SK-N-SH (cell line): Measurements from ENCODE around the gene ZSCAN5C. TPM values are rescaled to one million over a fixed set of nuclear protein-coding genes. Genes with fewer than 3 reads are reported as not detected.
"Not testable (repeated sequence)": the region's sequence is repeated elsewhere in the genome, so short reads cannot be mapped to it uniquely, and the experiment has no call there.

ENCODE experiments used
- CTCF ChIA-PET: fragments of 300-600, 350-600 bp; formaldehyde crosslinking; extraction: SDS; loops from one replicate; lab custom pipeline; 2021; lab: Yijun Ruan, JAX
- POLR2A ChIA-PET: fragments of 350-600 bp; sonication (Branson Sonifier 250); formaldehyde crosslinking; extraction: SDS; loops from one replicate; lab custom pipeline; 2020; ENCODE audit warnings: antibody characterized with exemption, inconsistent platforms; lab: Yijun Ruan, JAX
- DNase-seq: peaks from one replicate; pipeline ENCODE4 v3.0.0; 2012
- H2AFZ ChIP-seq: fragments of 200-600 bp; sonication (generic); 2 replicates; pipeline ENCODE4 v1.8.1; 2016; ENCODE audit warnings: antibody characterized with exemption, mild to moderate bottlenecking, low read depth
- H3F3A ChIP-seq: fragments of 200-600 bp; sonication (generic); replicated peaks from 2 replicates; pipeline ENCODE3; 2016; ENCODE audit warnings: antibody characterized with exemption, mild to moderate bottlenecking; ENCODE audit not compliant: insufficient read depth
- H3K27ac ChIP-seq, 2 experiments: fragments of 200-500 bp in 1 of 2; fragments of 200-600 bp in 1 of 2; sonication (Bioruptor generic) in 1 of 2; sonication (generic), shearing (Covaris generic) in 1 of 2; 2 replicates each; pipeline versions ENCODE4 v1.5.1 to v1.6.1; 2014 to 2016; ENCODE audit warnings: low read depth in 2 of 2, inconsistent platforms in 1 of 2, low read length in 1 of 2, mild to moderate bottlenecking in 1 of 2, mixed read lengths in 1 of 2
- H3K27me3 ChIP-seq: fragments of 200-600 bp; sonication (generic), shearing (Covaris generic); 2 replicates; pipeline ENCODE4 v1.6.1; 2016; ENCODE audit warnings: mixed run types; ENCODE audit not compliant: insufficient read depth
- H3K36me3 ChIP-seq, 2 experiments: fragments of 200-500 bp in 1 of 2; fragments of 200-600 bp in 1 of 2; sonication (Bioruptor generic) in 1 of 2; sonication (generic) in 1 of 2; replicated peaks in 1 of 2; 2 replicates each; pipeline versions ENCODE3 to v1.5.1; 2014 to 2016; ENCODE audit warnings: low read length in 1 of 2, mild to moderate bottlenecking in 1 of 2; ENCODE audit not compliant: insufficient read depth in 2 of 2, control insufficient read depth in 1 of 2
- H3K4me1 ChIP-seq, 2 experiments: fragments of 200-500 bp in 1 of 2; fragments of 200-600 bp in 1 of 2; sonication (Bioruptor generic) in 1 of 2; sonication (generic), shearing (Covaris generic) in 1 of 2; 2 replicates each; pipeline versions ENCODE4 v1.5.1 to v1.6.1; 2014 to 2016; ENCODE audit warnings: low read depth in 1 of 2, low read length in 1 of 2, mixed run types in 1 of 2; ENCODE audit not compliant: insufficient read depth in 2 of 2, control insufficient read depth in 1 of 2
- H3K4me2 ChIP-seq: fragments of 200-600 bp; sonication (generic), shearing (Covaris generic); 2 replicates; pipeline ENCODE4 v1.6.1; 2017; ENCODE audit warnings: mixed run types
- H3K4me3 ChIP-seq, 2 experiments: fragments of 200-500 bp in 1 of 2; fragments of 200-600 bp in 1 of 2; sonication (Bioruptor generic) in 1 of 2; sonication (generic), shearing (Covaris generic) in 1 of 2; 2 replicates each; pipeline versions ENCODE4 v1.5.1 to v1.8.1; 2014 to 2016; ENCODE audit warnings: low read depth in 2 of 2, inconsistent platforms in 1 of 2, low read length in 1 of 2, mild to moderate bottlenecking in 1 of 2, mixed read lengths in 1 of 2, moderate library complexity in 1 of 2
- H3K79me2 ChIP-seq: fragments of 200-600 bp; sonication (generic); 2 replicates; pipeline ENCODE4 v1.8.1; 2017; ENCODE audit warnings: mild to moderate bottlenecking; ENCODE audit not compliant: insufficient read depth
- H3K9ac ChIP-seq: fragments of 200-600 bp; sonication (generic); 2 replicates; pipeline ENCODE4 v1.6.1; 2017; ENCODE audit warnings: mixed run types
- H3K9me2 ChIP-seq: fragments of 200-600 bp; sonication (generic); 2 replicates; pipeline ENCODE4 v1.6.1; 2017; ENCODE audit warnings: mixed run types
- H3K9me3 ChIP-seq: fragments of 200-600 bp; sonication (generic); 2 replicates; pipeline ENCODE4 v1.6.1; 2017; ENCODE audit warnings: mixed run types, mild to moderate bottlenecking, moderate library complexity
- H4K20me1 ChIP-seq: fragments of 200-600 bp; sonication (generic); 2 replicates; pipeline ENCODE4 v1.6.1; 2017; ENCODE audit warnings: mild to moderate bottlenecking, mixed run types; ENCODE audit not compliant: insufficient read depth
- CTCF ChIP-seq: fragments of 200-600 bp; sonication (generic); IDR thresholded peaks from 2 replicates; pipeline ENCODE4 v1.6.1; 2017; ENCODE audit warnings: antibody characterized with exemption, mild to moderate bottlenecking, moderate library complexity
- FOSL2 ChIP-seq: IDR thresholded peaks from 2 replicates; pipeline ENCODE4 v1.4.0; 2012; ENCODE audit warnings: low read depth, mild to moderate bottlenecking, moderate library complexity, borderline replicate concordance
- GATA2 ChIP-seq: sonication (generic); formaldehyde crosslinking; IDR thresholded peaks from 2 replicates; pipeline ENCODE4 v1.5.0; 2020; ENCODE audit warnings: mild to moderate bottlenecking, missing genetic modification reagents
- MXI1 ChIP-seq: IDR thresholded peaks from 2 replicates; pipeline ENCODE4 v1.6.1; 2012; ENCODE audit warnings: mild to moderate bottlenecking, low read depth, low read length, improper control_type of control experiment
- TCF12 ChIP-seq: IDR thresholded peaks from 2 replicates; pipeline ENCODE4 v1.4.0; 2012
- WGBS: methylation state at CpG from one replicate; pipeline ENCODE4 v1.1.6; 2017; ENCODE audit warnings: low lambda C conversion rate; 5-methylcytosine and 5-hydroxymethylcytosine counted together
- polyA plus RNA-seq, 3 experiments: library from polyadenylated mRNA; depleted of rRNA; stranded (reverse); fragments of >200 nt; gene quantifications; 2 replicates each; pipeline ENCODE4 v1.2.3, GENCODE V29; 2012

ZSCAN5C gene
- polyA plus RNA-seq, 1 of the 3 experiments (the other 2 are of a cell fraction): not detected

- WGBS: 66% methylated on average over 7 of the region's 9 CpGs
- Histone ChIP-seq H3F3A (no peaks in the 10 kb centered on the region), H3K9me2 (no peaks in the 10 kb centered on the region), H3K36me3 (no peaks in the 10 kb centered on the region), H3K27me3 (no peaks in the 10 kb centered on the region), H4K20me1 (no peaks in the 10 kb centered on the region), H3K4me1 (no peaks in the 10 kb centered on the region), H3K4me2 (no peak overlapping the region), H3K9me3 (no peaks in the 10 kb centered on the region), H3K27ac (no peak overlapping the region), H3K4me3 (no peak overlapping the region), H2AFZ (no peak overlapping the region), H3K79me2 (no peaks in the 10 kb centered on the region), H3K9ac (no peak overlapping the region)
- ChIA-PET CTCF (interaction anchor here (1.1 kb wide), 1 partner anchor 30 kb away, joined by 3 read pairs; no protein-coding TSS in a partner anchor), POLR2A (no interaction called here)
- DNase-seq: no peak
- no peak for TF ChIP-seq MXI1
- TF ChIP-seq, all 33 proteins: peak for 0
Measured at GRCh38 chr19:56223481-56223880, 21.4 kb downstream of the ZSCAN5C start.

- H3K27ac ChIP-seq: peak overlapping the region in 1 of 2 experiments; percentile 66; a peak in 2 of 4 replicates
- peak overlapping the region; percentile 37; the same call in 1 of the 2 replicates for H3K9ac ChIP-seq
- H3F3A ChIP-seq: peaks cover 3% of the 10 kb centered on the region
- H3K9me2 ChIP-seq: no peaks in the 10 kb centered on the region
- no peaks in the 10 kb centered on the region for H3K4me1 ChIP-seq
- CTCF ChIA-PET: interaction anchor here (3.0 kb wide), 1 partner anchor 7 kb away, joined by 15 read pairs; no protein-coding TSS in a partner anchor
- TF ChIP-seq FOSL2 (peak; percentile 45; the same call in 1 of the 2 replicates), GATA2 (no peak), TCF12 (peak; percentile 53; the same call in 1 of the 2 replicates)
- H3K27me3 ChIP-seq: no peaks in the 10 kb centered on the region
- DNase-seq: no peak
- 61% methylated on average over 7 of the region's 7 CpGs for WGBS
- H3K9me3 ChIP-seq: no peaks in the 10 kb centered on the region
- H2AFZ ChIP-seq: peak overlapping the region; percentile 78; the same call in 1 of the 2 replicates
- H3K4me2 ChIP-seq: peak overlapping the region; percentile 67
- H4K20me1 ChIP-seq: no peaks in the 10 kb centered on the region
- no peak overlapping the region for H3K4me3 ChIP-seq
- POLR2A ChIA-PET: no interaction called here
- no peaks in the 10 kb centered on the region for H3K79me2 ChIP-seq
- H3K36me3 ChIP-seq: no peaks in the 10 kb centered on the region
Measured at GRCh38 chr19:56245121-56245740, 43.2 kb downstream of the ZSCAN5C start.

DNA sequence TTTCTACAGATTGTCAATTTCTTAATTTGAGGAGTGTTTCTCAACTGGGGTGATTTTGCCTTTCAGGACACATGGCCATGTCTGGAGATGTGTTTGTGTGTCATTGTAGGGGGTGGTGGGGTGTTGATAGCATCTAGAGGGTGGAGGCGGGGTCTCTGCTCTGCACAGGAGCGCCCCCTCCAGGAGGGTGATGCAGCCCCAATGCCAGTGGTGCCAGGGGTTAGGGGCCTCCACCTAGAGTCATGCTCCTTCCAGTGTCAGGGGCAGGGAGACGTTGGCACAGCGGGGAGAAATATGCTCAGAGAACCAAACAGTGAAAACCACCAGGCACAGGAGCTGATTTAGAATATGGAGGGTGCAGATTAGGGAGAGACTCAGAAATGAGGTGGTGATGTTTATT, 43.7 kb downstream of the ZSCAN5C start:
- H2AFZ ChIP-seq: peak overlapping the region; percentile 78; the same call in 1 of the 2 replicates
- H3K79me2 ChIP-seq, H3K27me3 ChIP-seq, H4K20me1 ChIP-seq, H3K36me3 ChIP-seq, H3K4me3 ChIP-seq, H3K9me3 ChIP-seq, CTCF ChIA-PET, H3F3A ChIP-seq, DNase-seq, POLR2A ChIA-PET, H3K9me2 ChIP-seq, H3K9ac ChIP-seq, H3K4me1 ChIP-seq: not testable (repeated sequence)
- WGBS: 68% methylated on average over 4 of the region's 4 CpGs
- peak overlapping the region; percentile 67 for H3K4me2 ChIP-seq
- H3K27ac ChIP-seq: peak overlapping the region in 1 of 2 experiments; percentile 66; a peak in 2 of 4 replicates
- peak; percentile 36; the same call in 1 of the 2 replicates for TF ChIP-seq CTCF

- H3K36me3 ChIP-seq, H2AFZ ChIP-seq, H3K4me1 ChIP-seq, H3K79me2 ChIP-seq, H4K20me1 ChIP-seq, DNase-seq, H3K4me3 ChIP-seq, H3K27ac ChIP-seq, H3K9me3 ChIP-seq, H3K27me3 ChIP-seq, POLR2A ChIA-PET, H3K4me2 ChIP-seq, H3K9me2 ChIP-seq, H3F3A ChIP-seq, H3K9ac ChIP-seq: not testable (repeated sequence)
- CTCF ChIA-PET: interaction anchor here (1.0 to 11.0 kb wide), 4 partner anchors 16 to 173 kb away, joined by 3 to 200 read pairs (median 4); no protein-coding TSS in a partner anchor
- 90% methylated on average over 8 of the region's 8 CpGs for WGBS
Measured at GRCh38 chr19:56248736-56249338, 46.8 kb downstream of the ZSCAN5C start.
